ENCODE data around the gene JAKMIP2. TPM values are rescaled to one million over a fixed set of nuclear protein-coding genes. Genes with fewer than 3 reads are reported as not detected.
A peak's percentile ranks its signal among the peaks of the same experiment; 100 is the strongest.
"Not testable (repeated sequence)": the region's sequence is repeated elsewhere in the genome, so short reads cannot be mapped to it uniquely, and the experiment has no call there.

The JAKMIP2 gene
- total RNA-seq, 3 donors from 2014 or later (not counting 1 experiment from before 2014, with no cell fraction given): 12.2 to 16.1 (median 14.9) TPM

GRCh38 chr5:147826361-147826760 is 43.8 kb upstream of the JAKMIP2 start:
- no peaks in the 10 kb centered on the region for H3K9me3 Mint-ChIP-seq
- TF ChIP-seq CTCF (IDR thresholded peaks at IDR 0.05): no peak
- Histone ChIP-seq H3K36me3 (ENCODE audit: control insufficient read depth, insufficient read depth, low read length) (no peaks in the 10 kb centered on the region), H3K4me3 (ENCODE audit: low read length) (no peak overlapping the region), H3K4me1 (ENCODE audit: control insufficient read depth, insufficient read depth, low read length) (no peaks in the 10 kb centered on the region), H3K27me3 (ENCODE audit: control insufficient read depth, insufficient read depth, low read length) (peaks cover 6% of the 10 kb centered on the region), H3K27ac (ENCODE audit: low read length) (no peak overlapping the region), H3K9me3 (ENCODE audit: control insufficient read depth, insufficient read depth, low read length) (no peaks in the 10 kb centered on the region)
- WGBS (ENCODE audit: insufficient coverage): no CpG with 5 or more reads among the region's 2 CpGs
- no peak overlapping the region for H3K4me3 Mint-ChIP-seq
- H3K27ac Mint-ChIP-seq: no peak overlapping the region
- intact Hi-C loops (cut with micrococcal nuclease): no loop called here
- DNase-seq (no peak), ATAC-seq (no peak)
- peaks cover 8 to 18% of the 10 kb centered on the region in 2 donors for H3K27me3 Mint-ChIP-seq (ENCODE audit: low read depth in 2 of 2)
- peaks cover 0 to 8% of the 10 kb centered on the region in 2 donors for H3K4me1 Mint-ChIP-seq
- H3K36me3 Mint-ChIP-seq: no peaks in the 10 kb centered on the region

GRCh38 chr5:147822686-147823491 is 40.4 kb upstream of the JAKMIP2 start:
- ATAC-seq (peak; percentile 94 to 99 (median 98)), DNase-seq (peak; percentile 26 to 79)
- 3% methylated on average over 4 of the region's 4 CpGs for WGBS (ENCODE audit: insufficient coverage)
- Mint-ChIP-seq H3K4me3 (no peak overlapping the region), H3K4me1 (peaks cover 0 to 9% of the 10 kb centered on the region in 2 donors), H3K9me3 (no peaks in the 10 kb centered on the region), H3K36me3 (no peaks in the 10 kb centered on the region), H3K27ac (no peak overlapping the region), H3K27me3 (ENCODE audit: low read depth in 2 of 2) (peaks cover 13 to 14% of the 10 kb centered on the region in 2 donors)
- H3K36me3 ChIP-seq (ENCODE audit: control insufficient read depth, insufficient read depth, low read length): no peaks in the 10 kb centered on the region
- peak; percentile 99 for TF ChIP-seq CTCF (IDR thresholded peaks at IDR 0.05)
- H3K4me1 ChIP-seq (ENCODE audit: control insufficient read depth, insufficient read depth, low read length): no peaks in the 10 kb centered on the region
- H3K9me3 ChIP-seq (ENCODE audit: control insufficient read depth, insufficient read depth, low read length): no peaks in the 10 kb centered on the region
- no peak overlapping the region for H3K4me3 ChIP-seq (ENCODE audit: low read length)
- H3K27ac ChIP-seq (ENCODE audit: low read length): no peak overlapping the region
- no peaks in the 10 kb centered on the region for H3K27me3 ChIP-seq (ENCODE audit: control insufficient read depth, insufficient read depth, low read length)
- intact Hi-C loops (cut with micrococcal nuclease): loop anchor here (1.0 kb wide), 2 partner anchors 195 to 369 kb away; no protein-coding TSS in a partner anchor

GRCh38 chr5:147822222-147822621 is 39.7 kb upstream of the JAKMIP2 start:
- not testable (repeated sequence) for H3K9me3 Mint-ChIP-seq; H3K9me3 ChIP-seq (ENCODE audit: control insufficient read depth, insufficient read depth, low read length); H3K4me3 ChIP-seq (ENCODE audit: low read length); H3K4me3 Mint-ChIP-seq; H3K4me1 ChIP-seq (ENCODE audit: control insufficient read depth, insufficient read depth, low read length); H3K36me3 ChIP-seq (ENCODE audit: control insufficient read depth, insufficient read depth, low read length); DNase-seq; ATAC-seq; H3K36me3 Mint-ChIP-seq; H3K27ac ChIP-seq (ENCODE audit: low read length); H3K4me1 Mint-ChIP-seq; H3K27me3 ChIP-seq (ENCODE audit: control insufficient read depth, insufficient read depth, low read length)
- intact Hi-C loops (cut with micrococcal nuclease): loop anchor here (1.0 kb wide), 2 partner anchors 194 to 368 kb away; no protein-coding TSS in a partner anchor
- 100% methylated on average over 3 of the region's 3 CpGs for WGBS (ENCODE audit: insufficient coverage)
- peak overlapping the region in 1 of 2 donors; percentile 10 for H3K27ac Mint-ChIP-seq
- H3K27me3 Mint-ChIP-seq (ENCODE audit: low read depth in 2 of 2): peaks cover 11 to 15% of the 10 kb centered on the region in 2 donors

- H3K9me3 ChIP-seq (ENCODE audit: control insufficient read depth, insufficient read depth, low read length): no peaks in the 10 kb centered on the region
- H3K4me1 ChIP-seq (ENCODE audit: control insufficient read depth, insufficient read depth, low read length): no peaks in the 10 kb centered on the region
- Mint-ChIP-seq H3K27me3 (ENCODE audit: low read depth in 2 of 2) (peaks cover 8 to 14% of the 10 kb centered on the region in 2 donors), H3K4me3 (no peak overlapping the region), H3K27ac (peak overlapping the region in 1 of 2 donors; percentile 10), H3K4me1 (peaks cover 0 to 9% of the 10 kb centered on the region in 2 donors), H3K9me3 (no peaks in the 10 kb centered on the region), H3K36me3 (no peaks in the 10 kb centered on the region)
- no peak overlapping the region for H3K4me3 ChIP-seq (ENCODE audit: low read length)
- H3K36me3 ChIP-seq (ENCODE audit: control insufficient read depth, insufficient read depth, low read length): no peaks in the 10 kb centered on the region
- no peak overlapping the region for H3K27ac ChIP-seq (ENCODE audit: low read length)
- WGBS (ENCODE audit: insufficient coverage): 89% methylated on average over 3 of the region's 5 CpGs
- DNase-seq (no peak), ATAC-seq (no peak)
- no peak for TF ChIP-seq CTCF (IDR thresholded peaks at IDR 0.05)
- intact Hi-C loops (cut with micrococcal nuclease): loop anchor here (1.0 kb wide), 2 partner anchors 193 to 367 kb away; no protein-coding TSS in a partner anchor
- H3K27me3 ChIP-seq (ENCODE audit: control insufficient read depth, insufficient read depth, low read length): no peaks in the 10 kb centered on the region
These were observed 39.2 kb upstream of the JAKMIP2 start for GRCh38 chr5:147821766-147822165.
